Activated CD4-positive, alpha-beta T cell treated with anti-CD3 and anti-CD28 coated beads, Interleukin-2, Interleukin-6, amounts not matched to agents 100 ng/mL and 50 ng/mL, durations not matched to agents 16 hours and 8 hours (primary cell): Measurements from ENCODE around the gene CCDC24.

ENCODE experiments used
- DNase-seq: peaks from one replicate; pipeline ENCODE4 v3.0.0-alpha.2; 2020

Gene CCDC24

GRCh38 chr1:43981135-43981491 lies 10.3 kb upstream of the CCDC24 start:
- DNase-seq, result no peak

- no peak for DNase-seq
Measured at GRCh38 chr1:43981636-43982035, 9.8 kb upstream of the CCDC24 start.

- no peak for DNase-seq
Measured at GRCh38 chr1:43982241-43982640, 9.2 kb upstream of the CCDC24 start.

- DNase-seq, result no peak
Measured at GRCh38 chr1:43982808-43983207, 8.6 kb upstream of the CCDC24 start.

GRCh38 chr1:43983253-43983899 lies 8.0 kb upstream of the CCDC24 start:
- no peak for DNase-seq

- no peak for DNase-seq
Measured at GRCh38 chr1:43984855-43985254, 6.5 kb upstream of the CCDC24 start.

DNA sequence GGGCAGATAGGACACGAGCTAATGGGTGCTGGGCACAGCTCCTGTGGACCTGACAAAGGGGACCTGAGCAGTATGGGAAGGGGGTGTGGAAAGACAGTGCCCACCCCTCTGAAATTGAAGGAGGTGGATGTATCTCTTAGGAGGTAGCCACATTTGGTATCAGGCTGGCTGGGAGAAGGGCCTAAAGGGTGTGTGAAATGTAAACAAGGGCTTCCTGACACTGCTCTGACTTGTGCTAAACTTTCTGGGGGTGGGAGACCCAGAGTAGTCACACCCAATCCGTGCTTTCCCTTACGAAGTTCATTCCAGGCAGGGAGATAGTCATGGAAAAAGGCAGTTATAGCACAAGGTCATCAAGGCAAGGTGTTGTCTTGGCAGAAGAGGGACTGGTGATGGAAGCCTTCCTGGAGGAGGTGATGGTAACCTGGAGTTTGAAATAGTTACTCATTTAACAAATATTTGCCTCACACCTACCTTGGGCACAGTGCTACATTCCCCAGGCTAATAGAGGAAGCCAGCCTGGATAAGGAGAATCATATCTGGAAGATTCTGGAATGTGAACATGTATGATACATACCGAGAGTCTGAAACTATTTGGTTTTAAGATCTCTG lies 5.3 kb upstream of the CCDC24 start:
- no peak for DNase-seq

DNA sequence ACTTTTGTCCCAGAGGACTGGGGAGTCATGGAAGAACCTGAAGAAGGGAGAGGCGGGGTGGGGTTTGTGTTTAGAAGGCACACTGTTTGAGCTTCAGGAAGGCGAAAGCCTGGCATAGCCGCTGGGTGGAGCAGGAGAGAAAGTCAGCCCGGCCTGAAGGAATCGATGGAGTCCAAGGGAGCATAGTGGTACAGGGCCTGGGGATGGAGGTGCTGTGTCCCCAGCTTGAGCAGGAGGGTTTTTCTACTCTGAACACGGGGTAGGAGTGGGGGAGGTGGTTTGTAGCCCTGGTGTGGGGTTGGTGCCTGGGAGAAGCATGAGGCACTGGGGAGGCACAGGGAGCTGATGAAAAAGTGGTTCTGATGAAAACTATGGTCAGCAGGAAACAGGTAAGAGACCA lies 4.7 kb upstream of the CCDC24 start:
- no peak for DNase-seq

- DNase-seq, result no peak
Measured at GRCh38 chr1:43987159-43987902, 4.1 kb upstream of the CCDC24 start.

DNA sequence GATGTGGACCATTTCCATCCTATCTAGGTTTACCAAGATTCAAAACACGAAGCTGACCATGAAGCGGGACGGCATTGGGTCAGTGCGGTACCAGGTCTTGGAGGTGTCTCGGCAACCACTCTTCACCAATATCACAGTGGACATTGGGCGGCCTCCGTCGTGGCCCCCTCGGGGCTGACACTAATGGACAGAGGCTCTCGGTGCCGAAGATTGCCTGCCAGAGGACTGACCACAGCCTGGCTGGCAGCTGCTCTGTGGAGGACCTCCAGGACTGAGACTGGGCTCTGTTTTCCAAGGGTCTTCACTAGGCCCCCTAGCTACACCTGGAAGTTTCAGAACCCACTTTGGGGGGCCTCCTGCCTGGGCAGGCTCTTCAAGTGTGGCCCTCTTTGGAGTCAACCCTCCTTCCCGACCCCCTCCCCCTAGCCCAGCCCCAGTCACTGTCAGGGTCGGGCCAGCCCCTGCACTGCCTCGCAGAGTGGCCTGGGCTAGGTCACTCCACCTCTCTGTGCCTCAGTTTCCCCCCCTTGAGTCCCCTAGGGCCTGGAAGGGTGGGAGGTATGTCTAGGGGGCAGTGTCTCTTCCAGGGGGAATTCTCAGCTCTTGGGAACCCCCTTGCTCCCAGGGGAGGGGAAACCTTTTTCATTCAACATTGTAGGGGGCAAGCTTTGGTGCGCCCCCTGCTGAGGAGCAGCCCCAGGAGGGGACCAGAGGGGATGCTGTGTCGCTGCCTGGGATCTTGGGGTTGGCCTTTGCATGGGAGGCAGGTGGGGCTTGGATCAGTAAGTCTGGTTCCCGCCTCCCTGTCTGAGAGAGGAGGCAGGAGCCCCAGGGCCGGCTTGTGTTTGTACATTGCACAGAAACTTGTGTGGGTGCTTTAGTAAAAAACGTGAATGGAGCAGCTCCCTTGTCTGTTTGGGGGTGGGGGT lies 864 bp upstream of the CCDC24 start:
- no peak for DNase-seq

DNA sequence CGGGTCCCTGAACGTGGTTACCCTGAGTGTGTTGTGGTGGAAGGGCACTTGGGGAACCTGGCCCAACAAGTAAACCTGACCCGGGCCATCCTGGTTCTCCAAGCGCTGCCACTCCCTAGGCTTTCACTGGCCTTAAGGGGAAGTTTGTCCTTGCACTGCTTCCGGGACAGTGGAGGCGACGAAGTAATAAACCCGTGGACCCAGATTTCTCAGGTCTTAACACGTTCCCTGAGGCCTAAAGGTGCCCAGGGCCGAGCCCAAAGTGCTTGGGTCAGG lies 261 bp upstream of the CCDC24 start:
- no peak for DNase-seq

GRCh38 chr1:43992232-43992995 lies 1.0 kb downstream of the CCDC24 start:
- no peak for DNase-seq

DNA sequence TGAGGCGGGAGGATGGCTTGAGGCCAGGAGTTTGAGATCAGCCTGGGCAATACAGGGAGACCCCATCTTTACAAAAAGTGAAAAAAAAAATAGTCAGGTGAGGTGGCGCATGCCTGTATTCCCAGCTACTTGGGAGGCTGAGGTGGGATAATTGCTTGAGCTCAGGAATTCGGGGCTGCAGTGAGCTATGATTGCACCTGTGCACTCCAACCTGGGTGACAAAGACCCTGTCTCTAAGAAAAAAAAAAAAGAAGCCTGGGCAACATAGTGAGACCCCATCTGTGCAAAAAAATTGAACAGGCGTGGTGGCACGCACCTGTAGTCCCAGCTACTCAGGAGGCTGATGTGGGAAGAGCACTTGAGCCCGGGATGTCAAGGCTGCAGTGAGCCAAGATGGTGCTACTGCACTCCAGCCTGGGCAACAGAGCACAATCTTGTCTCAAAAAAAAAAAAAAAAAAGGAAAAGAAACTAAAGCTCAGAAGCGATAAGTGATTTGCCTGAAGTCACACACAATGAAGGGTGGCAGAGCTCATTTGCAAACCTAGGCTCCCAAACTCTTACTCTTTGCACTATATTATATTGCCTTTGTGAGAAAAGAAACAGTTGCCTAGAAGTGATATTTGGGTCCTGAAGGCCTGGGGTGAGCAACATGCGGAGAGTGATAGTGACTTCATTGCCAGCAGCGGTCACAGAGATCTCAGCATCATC lies 2.0 kb downstream of the CCDC24 start:
- DNase-seq, result no peak

GRCh38 chr1:43994071-43994470 lies 2.7 kb downstream of the CCDC24 start:
- no peak for DNase-seq

DNA sequence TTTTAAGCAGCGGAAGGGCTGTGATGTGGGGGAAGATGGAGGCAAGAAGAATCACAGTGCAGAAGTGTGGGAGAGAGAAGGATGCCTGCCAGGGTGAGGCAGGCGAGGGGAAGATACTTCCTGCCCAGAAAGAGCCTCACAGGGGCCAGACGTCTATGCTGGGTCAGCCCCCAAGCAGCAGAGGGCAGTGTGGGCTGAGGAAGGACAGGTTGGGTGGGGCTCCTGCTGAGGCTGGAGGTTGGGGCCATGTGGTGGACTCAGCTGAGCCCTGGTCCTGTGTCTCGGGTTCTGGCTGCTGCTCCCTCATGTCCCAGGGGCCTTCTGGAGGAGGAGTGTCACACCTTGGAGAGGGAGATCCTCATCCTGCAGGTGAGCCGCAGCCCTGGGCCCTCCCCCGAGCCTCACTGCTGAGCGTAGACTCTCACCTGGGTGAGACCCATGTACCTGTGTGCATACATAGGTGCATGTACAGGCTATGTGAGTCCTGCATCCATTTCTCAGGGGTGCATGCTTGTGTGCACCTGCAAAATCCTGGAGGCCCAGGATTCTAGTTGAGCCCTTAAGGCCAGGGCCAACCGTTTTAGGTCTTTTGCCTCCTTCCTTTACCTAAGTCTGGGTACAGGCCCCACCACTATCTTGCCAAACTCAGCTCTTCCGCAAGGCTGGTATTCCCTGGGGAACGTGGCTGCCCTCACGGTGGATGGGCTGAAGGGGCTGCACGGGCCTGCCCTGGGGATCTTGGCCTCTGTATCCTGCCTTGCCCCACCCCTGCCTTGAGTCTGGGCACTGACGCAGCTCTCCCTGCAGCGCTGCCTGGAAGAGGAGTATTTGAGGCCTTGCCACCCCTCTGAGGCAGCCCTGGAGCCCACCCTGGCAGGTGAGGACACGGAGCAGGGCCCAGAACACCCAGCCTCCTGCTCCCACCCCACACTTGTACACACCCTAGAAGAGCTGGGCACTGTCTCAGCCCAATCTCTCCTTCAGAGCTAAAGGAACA lies 3.7 kb downstream of the CCDC24 start:
- DNase-seq, result peak; percentile 21

DNA sequence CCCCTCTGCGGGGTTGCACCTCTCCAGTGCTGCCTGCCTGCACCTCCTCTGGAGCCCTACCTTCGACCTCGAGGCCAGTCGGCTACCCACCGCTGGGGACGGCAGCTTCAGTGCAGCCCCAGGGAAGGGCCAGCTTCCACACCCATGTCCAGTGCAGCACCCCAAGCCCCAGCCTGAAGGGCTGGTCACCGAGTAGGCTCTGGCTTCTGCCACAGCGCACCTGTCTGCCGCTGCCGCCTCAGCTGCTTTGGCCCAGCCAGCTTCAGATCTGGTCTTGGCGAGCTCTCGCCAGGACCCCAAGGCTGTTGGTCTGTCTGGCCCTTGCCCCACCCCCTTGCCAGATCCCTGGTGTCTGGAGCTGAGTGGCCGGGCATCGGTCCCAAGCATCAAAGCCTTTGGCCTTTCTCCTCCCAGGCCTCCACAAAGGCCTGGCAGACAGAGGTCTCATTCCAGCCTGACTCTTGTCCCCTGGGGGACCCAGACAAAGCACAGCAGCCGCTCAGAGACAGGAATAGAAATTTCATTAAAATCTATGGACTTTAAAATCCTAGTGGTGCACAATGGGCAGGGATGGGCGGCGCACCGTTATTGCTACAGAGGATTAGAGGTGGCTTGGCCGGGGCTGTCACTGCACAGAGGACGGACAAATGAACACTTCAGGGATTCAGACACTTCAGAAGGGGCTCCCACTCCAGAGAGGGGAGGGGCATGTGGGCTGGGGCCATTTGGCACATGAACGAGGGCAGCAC lies 4.8 kb downstream of the CCDC24 start:
- DNase-seq, result no peak

DNA sequence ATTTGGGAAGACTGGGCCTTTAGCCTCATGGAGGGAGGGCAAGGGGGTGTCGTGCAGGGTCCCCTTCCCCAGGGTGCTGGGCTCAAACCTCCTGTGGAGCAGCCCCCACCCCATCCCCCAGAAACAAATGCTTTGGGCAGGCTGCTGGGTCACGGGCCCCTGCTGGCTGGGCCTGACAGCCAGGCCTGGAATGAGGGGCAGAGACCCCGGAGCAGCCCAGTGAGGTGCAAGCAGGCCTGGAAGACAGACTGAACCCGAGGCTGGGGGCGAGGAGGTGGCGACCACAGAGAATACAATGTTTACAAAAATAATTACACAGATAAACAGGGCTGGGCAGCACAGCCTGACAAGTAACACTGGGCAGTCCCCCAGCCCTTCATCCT lies 5.3 kb downstream of the CCDC24 start:
- DNase-seq, result no peak

- DNase-seq, result no peak
Measured at GRCh38 chr1:43997295-43997999, 6.0 kb downstream of the CCDC24 start.

- DNase-seq, result no peak
Measured at GRCh38 chr1:43998000-43998378, 6.6 kb downstream of the CCDC24 start.
